PC-3 (cell line): ENCODE results near the gene CNTFR. TPM values are rescaled to one million over a fixed set of nuclear protein-coding genes. Genes with fewer than 3 reads are reported as not detected.
A peak's percentile ranks its signal among the peaks of the same experiment; 100 is the strongest.

Experiments
- ATAC-seq: fragments of 200-7000 bp; cut with Tn5 transposase; 2 replicates; pipeline ENCODE4 v1.9.1; 2020; ENCODE audit warnings: mild to moderate bottlenecking, moderate library complexity
- BruUV-seq: library from RNA; stranded (reverse); fragments of 400-500 nt; replicated peaks from 2 replicates; lab custom pipeline; 2021; lab: Mats Ljungman, UMichigan
- CTCF ChIA-PET: fragments of 300-600 bp; sonication (Branson Sonifier 250); formaldehyde crosslinking; loops from one replicate; lab custom pipeline; 2022; ENCODE audit warnings: antibody characterized with exemption; lab: Charles Lee
- POLR2A ChIA-PET: fragments of 300-600 bp; sonication (Branson Sonifier 250); formaldehyde crosslinking; loops from one replicate; lab custom pipeline; 2022; ENCODE audit warnings: antibody characterized with exemption; ENCODE audit not compliant: unreplicated experiment; lab: Charles Lee
- DNase-seq: peaks from one replicate; pipeline ENCODE4 v3.0.0-alpha.2; 2015
- H2AFZ ChIP-seq: fragments of 300-600 bp; sonication (generic); 2 replicates; pipeline ENCODE4 v1.6.0; 2016; ENCODE audit warnings: antibody characterized with exemption, low read length
- H3F3A ChIP-seq: fragments of 300-600 bp; sonication (generic); one replicate; pipeline ENCODE4 v1.6.0; 2017; ENCODE audit warnings: antibody characterized with exemption, low read length, control low read depth, mild to moderate bottlenecking; ENCODE audit not compliant: unreplicated experiment
- H3K27ac ChIP-seq: fragments of 300-600 bp; sonication (generic); 2 replicates; pipeline ENCODE4 v1.5.1; 2016; ENCODE audit warnings: mild to moderate bottlenecking, low read length
- H3K27me3 ChIP-seq: fragments of 300-600 bp; sonication (generic); 2 replicates; pipeline ENCODE4 v1.6.1; 2016; ENCODE audit warnings: low read length, mixed read lengths
- H3K36me3 ChIP-seq: fragments of 300-600 bp; sonication (generic); 2 replicates; pipeline ENCODE4 v1.6.1; 2016; ENCODE audit warnings: low read depth, mixed run types, low read length, mixed read lengths
- H3K4me1 ChIP-seq: fragments of 300-600 bp; sonication (generic); 2 replicates; pipeline ENCODE4 v1.5.1; 2016; ENCODE audit warnings: low read length; ENCODE audit not compliant: insufficient read depth
- H3K4me2 ChIP-seq: fragments of 300-600 bp; sonication (generic); 2 replicates; pipeline ENCODE4 v1.6.0; 2016; ENCODE audit warnings: low read length
- H3K4me3 ChIP-seq: fragments of 300-600 bp; sonication (generic); 2 replicates; pipeline ENCODE4 v1.5.1; 2016; ENCODE audit warnings: mild to moderate bottlenecking, low read length, mixed read lengths
- H3K79me2 ChIP-seq: fragments of 300-600 bp; sonication (generic); 2 replicates; pipeline ENCODE4 v1.6.1; 2017; ENCODE audit warnings: low read length, mixed read lengths
- H3K9ac ChIP-seq: fragments of 300-600 bp; sonication (generic); 2 replicates; pipeline ENCODE4 v1.6.0; 2016; ENCODE audit warnings: mild to moderate bottlenecking, low read length
- H3K9me2 ChIP-seq: fragments of 300-600 bp; sonication (generic); replicated peaks from 2 replicates; pipeline ENCODE4 v1.6.1; 2016; ENCODE audit warnings: mixed run types, low read length, mixed read lengths
- H3K9me3 ChIP-seq: fragments of 300-600 bp; sonication (generic); 2 replicates; pipeline ENCODE4 v1.6.1; 2016; ENCODE audit warnings: low read length, mixed read lengths
- H4K20me1 ChIP-seq: fragments of 300-600 bp; sonication (generic); 2 replicates; pipeline ENCODE4 v1.6.1; 2016; ENCODE audit warnings: low read length, mixed read lengths
- EZH2 ChIP-seq: fragments of 300-600 bp; sonication (generic); IDR thresholded peaks from one replicate; pipeline ENCODE4 v1.6.1; 2017; ENCODE audit warnings: antibody characterized with exemption, mild to moderate bottlenecking, low read length; ENCODE audit not compliant: unreplicated experiment
- EZH2phosphoT487 ChIP-seq: fragments of 300-600 bp; sonication (generic); IDR thresholded peaks from 2 replicates; pipeline ENCODE4 v1.6.1; 2018; ENCODE audit warnings: mild to moderate bottlenecking, antibody characterized with exemption, low read length, borderline replicate concordance
- intact Hi-C: fragments of 100-400 bp; cut with micrococcal nuclease; formaldehyde crosslinking; loops from 2 replicates; pipeline ENCODE4 v1.9.0; 2023
- total RNA-seq: library from RNA; depleted of rRNA; stranded (reverse); fragments of >200 nt; gene quantifications from 2 replicates; pipeline ENCODE4 v1.2.3, GENCODE V29; 2014
- TF ChIP-seq, protein P1 (sequence below): fragments of 300-600 bp; sonication (generic); conservative IDR thresholded peaks from 2 replicates; pipeline ENCODE4 v1.5.1; 2017; ENCODE audit warnings: antibody characterized with exemption, low read depth, mild to moderate bottlenecking, low read length

Gene CNTFR
- total RNA-seq, 1 experiment from 2014 or later, result not detected

DNA sequence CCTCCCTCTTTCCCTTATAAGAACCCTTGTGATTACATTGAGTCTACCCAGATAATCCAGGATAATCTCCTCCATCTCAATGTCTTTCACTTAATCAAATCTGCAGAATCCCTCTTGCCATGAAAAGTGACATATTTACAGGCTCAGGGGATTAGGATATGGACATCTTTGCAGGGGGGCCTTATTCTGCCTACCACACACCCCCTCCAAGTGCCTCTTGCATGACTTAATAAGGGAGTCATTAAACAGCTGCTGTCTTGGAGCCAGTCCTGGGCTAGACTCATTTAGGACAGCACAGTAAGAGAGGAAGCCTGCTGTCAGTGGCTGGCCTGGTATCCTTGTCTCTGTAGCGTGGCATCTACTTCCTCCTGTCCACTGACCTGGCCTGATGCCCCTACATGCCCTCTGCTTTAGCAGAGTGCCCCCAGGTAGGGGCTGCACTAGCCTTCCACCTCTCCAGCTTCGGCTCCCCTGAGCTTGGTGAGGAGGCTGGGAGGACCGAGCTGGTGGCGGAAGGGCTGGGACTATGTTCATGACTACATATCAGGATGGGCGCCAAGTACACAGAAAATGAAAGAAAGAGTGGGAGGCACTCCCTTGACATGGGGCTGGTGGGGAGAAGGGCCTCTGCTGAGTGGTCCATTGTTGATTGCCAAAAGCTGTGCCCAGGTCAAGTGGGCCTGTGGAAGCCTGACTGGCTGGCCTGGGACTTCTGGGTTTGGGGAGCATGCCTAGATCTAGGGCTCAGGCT, 84.0 kb downstream of the CNTFR start:
- H3K4me3 ChIP-seq, result no peak overlapping the region
- TF ChIP-seq EZH2 (no peak), EZH2phosphoT487 (no peak)
- TF ChIP-seq, protein P1, sequence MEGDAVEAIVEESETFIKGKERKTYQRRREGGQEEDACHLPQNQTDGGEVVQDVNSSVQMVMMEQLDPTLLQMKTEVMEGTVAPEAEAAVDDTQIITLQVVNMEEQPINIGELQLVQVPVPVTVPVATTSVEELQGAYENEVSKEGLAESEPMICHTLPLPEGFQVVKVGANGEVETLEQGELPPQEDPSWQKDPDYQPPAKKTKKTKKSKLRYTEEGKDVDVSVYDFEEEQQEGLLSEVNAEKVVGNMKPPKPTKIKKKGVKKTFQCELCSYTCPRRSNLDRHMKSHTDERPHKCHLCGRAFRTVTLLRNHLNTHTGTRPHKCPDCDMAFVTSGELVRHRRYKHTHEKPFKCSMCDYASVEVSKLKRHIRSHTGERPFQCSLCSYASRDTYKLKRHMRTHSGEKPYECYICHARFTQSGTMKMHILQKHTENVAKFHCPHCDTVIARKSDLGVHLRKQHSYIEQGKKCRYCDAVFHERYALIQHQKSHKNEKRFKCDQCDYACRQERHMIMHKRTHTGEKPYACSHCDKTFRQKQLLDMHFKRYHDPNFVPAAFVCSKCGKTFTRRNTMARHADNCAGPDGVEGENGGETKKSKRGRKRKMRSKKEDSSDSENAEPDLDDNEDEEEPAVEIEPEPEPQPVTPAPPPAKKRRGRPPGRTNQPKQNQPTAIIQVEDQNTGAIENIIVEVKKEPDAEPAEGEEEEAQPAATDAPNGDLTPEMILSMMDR, result no peak
- no peaks in the 10 kb centered on the region for H3K79me2 ChIP-seq
- BruUV-seq, result no TSS peak
- H3K9ac ChIP-seq, result no peak overlapping the region
- H3K4me1 ChIP-seq, result peaks cover 31% of the 10 kb centered on the region
- H3K9me3 ChIP-seq, result no peaks in the 10 kb centered on the region
- no peaks in the 10 kb centered on the region for H3K36me3 ChIP-seq
- H3K9me2 ChIP-seq, result no peaks in the 10 kb centered on the region
- no peaks in the 10 kb centered on the region for H3K27me3 ChIP-seq
- ChIA-PET POLR2A (no interaction called here), CTCF (no interaction called here)
- intact Hi-C loops, result no loop called here
- no peaks in the 10 kb centered on the region for H3F3A ChIP-seq
- H3K27ac ChIP-seq, result no peak overlapping the region
- H3K4me2 ChIP-seq, result no peak overlapping the region
- ATAC-seq (no peak), DNase-seq (no peak)
- H4K20me1 ChIP-seq, result 0 out of 2 replicates have a peak, but pooled peaks cover 5% of the 10 kb centered on the region
- H2AFZ ChIP-seq, result no peak overlapping the region

DNA sequence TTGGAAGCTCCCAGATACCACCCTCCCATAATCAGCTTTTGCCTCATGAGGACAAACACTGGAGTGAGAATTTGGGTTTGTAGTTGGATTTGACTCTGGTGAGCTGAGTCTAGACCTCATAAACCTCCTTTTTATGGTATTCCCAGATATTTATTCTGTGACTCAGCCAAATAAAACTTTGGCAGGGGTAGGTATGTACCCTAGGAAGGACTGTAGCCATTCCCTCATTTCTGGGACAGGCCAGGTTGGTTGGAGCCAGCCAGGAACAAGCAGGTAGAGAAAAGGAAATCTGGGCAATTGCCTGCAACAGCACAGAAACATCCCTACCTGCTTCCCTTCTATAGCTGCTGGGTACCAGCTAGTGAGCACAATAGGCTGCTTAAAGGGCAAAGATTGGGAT, 86.1 kb downstream of the CNTFR start:
- Histone ChIP-seq H2AFZ (no peak overlapping the region), H3K4me1 (peaks cover 31% of the 10 kb centered on the region), H3K4me2 (peak overlapping the region; percentile 57; the same call in 1 of the 2 replicates), H3K36me3 (no peaks in the 10 kb centered on the region), H3K27ac (peak overlapping the region; percentile 30), H3K9ac (no peak overlapping the region), H3K9me2 (no peaks in the 10 kb centered on the region), H3K79me2 (no peaks in the 10 kb centered on the region), H3K27me3 (no peaks in the 10 kb centered on the region), H4K20me1 (0 out of 2 replicates have a peak, but pooled peaks cover 5% of the 10 kb centered on the region), H3K9me3 (no peaks in the 10 kb centered on the region), H3F3A (no peaks in the 10 kb centered on the region), H3K4me3 (no peak overlapping the region)
- TF ChIP-seq EZH2phosphoT487 (no peak), EZH2 (no peak)
- DNase-seq (peak; percentile 90), ATAC-seq (peak; percentile 74)
- intact Hi-C loops, result loop anchor here (5.0 kb wide), 1 partner anchor 89 kb away; no protein-coding TSS in a partner anchor
- no TSS peak for BruUV-seq
- ChIA-PET POLR2A (no interaction called here), CTCF (interaction anchor here (0.5 to 2.9 kb wide), 2 partner anchors 89 to 238 kb away, joined by 15 to 16 read pairs; no protein-coding TSS in a partner anchor)

DNA sequence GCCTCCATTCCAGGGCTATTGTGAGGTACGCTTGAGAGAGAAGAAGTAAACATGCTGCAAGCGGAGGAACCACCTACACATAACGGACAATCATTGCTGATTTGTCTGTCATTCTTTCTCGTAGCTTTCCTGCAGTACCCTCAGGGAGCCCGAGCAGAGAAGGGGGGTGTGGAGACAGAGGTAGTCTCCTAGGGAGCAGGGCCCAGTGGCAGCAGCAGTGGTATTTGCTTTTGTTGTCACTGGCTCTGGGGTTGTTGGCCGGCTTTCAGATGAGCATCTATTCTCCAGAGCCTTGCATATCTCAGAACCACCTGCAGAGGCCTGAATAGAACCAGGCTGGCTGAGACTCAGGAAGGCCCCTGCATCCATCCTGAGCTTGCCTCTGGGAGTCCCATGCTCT, 86.6 kb downstream of the CNTFR start:
- H4K20me1 ChIP-seq, result 0 out of 2 replicates have a peak, but pooled peaks cover 5% of the 10 kb centered on the region
- no peaks in the 10 kb centered on the region for H3K9me3 ChIP-seq
- intact Hi-C loops, result loop anchor here (5.0 kb wide), 1 partner anchor 89 kb away; no protein-coding TSS in a partner anchor
- H3K27ac ChIP-seq, result peak overlapping the region; percentile 30
- no peak overlapping the region for H3K9ac ChIP-seq
- no peak overlapping the region; the same call in 1 of the 2 replicates for H3K4me3 ChIP-seq
- no peaks in the 10 kb centered on the region for H3K9me2 ChIP-seq
- peak; percentile 35 for ATAC-seq
- H3F3A ChIP-seq, result no peaks in the 10 kb centered on the region
- no peaks in the 10 kb centered on the region for H3K79me2 ChIP-seq
- ChIA-PET POLR2A (no interaction called here), CTCF (interaction anchor here (1.4 to 2.9 kb wide), 2 partner anchors 72 to 89 kb away, joined by 4 to 15 read pairs; no protein-coding TSS in a partner anchor)
- H3K36me3 ChIP-seq, result no peaks in the 10 kb centered on the region
- no peaks in the 10 kb centered on the region for H3K27me3 ChIP-seq
- TF ChIP-seq EZH2phosphoT487 (no peak), EZH2 (no peak)
- TF ChIP-seq, protein P1, result no peak
- peak; percentile 36 for DNase-seq
- peaks cover 31% of the 10 kb centered on the region for H3K4me1 ChIP-seq
- H3K4me2 ChIP-seq, result peak overlapping the region; percentile 57
- no peak overlapping the region for H2AFZ ChIP-seq
- no TSS peak for BruUV-seq
